IMR-90 (cell line): Measurements from ENCODE around the gene CTF1.

Experiments used
- BHLHE40 ChIP-seq: fragments of 150-350 bp; IDR thresholded peaks from 2 replicates; pipeline ENCODE4 v1.6.1; 2016; ENCODE audit warnings: mild to moderate bottlenecking, low read depth, low read length
- CEBPB ChIP-seq: IDR thresholded peaks from 2 replicates; pipeline ENCODE4 v1.6.1; 2012; ENCODE audit warnings: low read depth, low read length, improper control_type of control experiment
- FOS ChIP-seq: fragments of 150-350 bp; IDR thresholded peaks from 2 replicates; pipeline ENCODE4 v1.6.1; 2016; ENCODE audit warnings: low read depth, low read length
- MAFK ChIP-seq: IDR thresholded peaks from 2 replicates; pipeline ENCODE4 v1.6.1; 2012; ENCODE audit warnings: low read depth, low read length, improper control_type of control experiment
- MAZ ChIP-seq: IDR thresholded peaks from 2 replicates; pipeline ENCODE4 v1.6.1; 2012; ENCODE audit warnings: low read depth, mild to moderate bottlenecking, low read length, improper control_type of control experiment, moderate library complexity, borderline replicate concordance
- MXI1 ChIP-seq: IDR thresholded peaks from 2 replicates; pipeline ENCODE4 v1.6.1; 2012; ENCODE audit warnings: low read depth, mild to moderate bottlenecking, low read length, moderate library complexity, borderline replicate concordance
- POLR2A ChIP-seq: IDR thresholded peaks from 2 replicates; pipeline ENCODE4 v1.6.1; 2012; ENCODE audit warnings: mild to moderate bottlenecking, low read depth, low read length
- RAD21 ChIP-seq: IDR thresholded peaks from 2 replicates; pipeline ENCODE4 v1.6.1; 2012; ENCODE audit warnings: low read length, improper control_type of control experiment
- RCOR1 ChIP-seq: IDR thresholded peaks from 2 replicates; pipeline ENCODE4 v1.6.1; 2012; ENCODE audit warnings: mild to moderate bottlenecking, low read length, improper control_type of control experiment; ENCODE audit not compliant: insufficient replicate concordance
- SMC3 ChIP-seq: fragments of 150-350 bp; IDR thresholded peaks from 2 replicates; pipeline ENCODE4 v1.6.1; 2016; ENCODE audit warnings: low read depth, mild to moderate bottlenecking, antibody characterized with exemption, low read length, moderate library complexity
- USF2 ChIP-seq: fragments of 150-350 bp; IDR thresholded peaks from 2 replicates; pipeline ENCODE4 v1.6.1; 2017; ENCODE audit warnings: mild to moderate bottlenecking, antibody characterized with exemption, low read length, low read depth
- TF ChIP-seq, protein P1 (sequence below): conservative IDR thresholded peaks from 2 replicates; pipeline ENCODE4 v1.5.1; 2012; ENCODE audit warnings: mild to moderate bottlenecking, low read depth, low read length, improper control_type of control experiment
- TF ChIP-seq, protein P2 (sequence below): fragments of 150-350 bp; IDR thresholded peaks from 2 replicates; pipeline ENCODE4 v1.6.1; 2016; ENCODE audit warnings: low read depth, mild to moderate bottlenecking, low read length, moderate library complexity, borderline replicate concordance

DNA sequence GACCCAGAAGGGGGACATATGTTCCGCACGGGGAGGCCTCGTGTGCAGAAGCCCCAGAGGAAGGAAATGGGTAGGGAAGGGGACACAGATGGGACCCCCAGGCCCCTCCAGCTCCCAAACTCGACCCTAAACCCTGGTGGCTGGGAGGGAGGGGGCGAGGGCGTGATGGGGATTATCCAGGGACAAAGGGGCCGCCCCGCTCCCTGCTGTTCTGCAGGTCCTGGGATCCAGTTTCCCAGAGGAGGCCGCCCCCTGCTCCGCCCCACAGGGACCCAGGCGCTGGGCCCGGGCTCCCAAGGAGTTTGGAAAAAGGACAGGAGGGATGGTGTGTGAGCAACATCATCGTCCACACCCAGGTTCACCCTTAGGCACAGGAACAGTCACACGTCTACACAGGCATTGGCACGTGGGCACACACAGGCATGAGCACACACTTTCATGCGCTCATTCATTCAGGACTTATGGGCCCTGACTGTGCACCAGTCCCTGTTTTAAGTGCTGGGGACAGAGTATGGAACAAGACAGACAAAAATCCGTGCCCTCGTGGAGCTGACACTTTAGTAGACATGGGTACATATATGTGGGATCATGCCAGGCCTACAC lies 14.1 kb downstream of the CTF1 start:
- TF ChIP-seq, protein P1, sequence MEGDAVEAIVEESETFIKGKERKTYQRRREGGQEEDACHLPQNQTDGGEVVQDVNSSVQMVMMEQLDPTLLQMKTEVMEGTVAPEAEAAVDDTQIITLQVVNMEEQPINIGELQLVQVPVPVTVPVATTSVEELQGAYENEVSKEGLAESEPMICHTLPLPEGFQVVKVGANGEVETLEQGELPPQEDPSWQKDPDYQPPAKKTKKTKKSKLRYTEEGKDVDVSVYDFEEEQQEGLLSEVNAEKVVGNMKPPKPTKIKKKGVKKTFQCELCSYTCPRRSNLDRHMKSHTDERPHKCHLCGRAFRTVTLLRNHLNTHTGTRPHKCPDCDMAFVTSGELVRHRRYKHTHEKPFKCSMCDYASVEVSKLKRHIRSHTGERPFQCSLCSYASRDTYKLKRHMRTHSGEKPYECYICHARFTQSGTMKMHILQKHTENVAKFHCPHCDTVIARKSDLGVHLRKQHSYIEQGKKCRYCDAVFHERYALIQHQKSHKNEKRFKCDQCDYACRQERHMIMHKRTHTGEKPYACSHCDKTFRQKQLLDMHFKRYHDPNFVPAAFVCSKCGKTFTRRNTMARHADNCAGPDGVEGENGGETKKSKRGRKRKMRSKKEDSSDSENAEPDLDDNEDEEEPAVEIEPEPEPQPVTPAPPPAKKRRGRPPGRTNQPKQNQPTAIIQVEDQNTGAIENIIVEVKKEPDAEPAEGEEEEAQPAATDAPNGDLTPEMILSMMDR: no peak
- no peak for TF ChIP-seq RCOR1
- no peak for TF ChIP-seq POLR2A
- TF ChIP-seq MXI1: no peak
- TF ChIP-seq USF2: no peak
- TF ChIP-seq SMC3: no peak
- no peak for TF ChIP-seq CEBPB
- TF ChIP-seq MAFK: no peak
- TF ChIP-seq MAZ: no peak
- TF ChIP-seq FOS: no peak
- no peak for TF ChIP-seq RAD21
- TF ChIP-seq, protein P2, sequence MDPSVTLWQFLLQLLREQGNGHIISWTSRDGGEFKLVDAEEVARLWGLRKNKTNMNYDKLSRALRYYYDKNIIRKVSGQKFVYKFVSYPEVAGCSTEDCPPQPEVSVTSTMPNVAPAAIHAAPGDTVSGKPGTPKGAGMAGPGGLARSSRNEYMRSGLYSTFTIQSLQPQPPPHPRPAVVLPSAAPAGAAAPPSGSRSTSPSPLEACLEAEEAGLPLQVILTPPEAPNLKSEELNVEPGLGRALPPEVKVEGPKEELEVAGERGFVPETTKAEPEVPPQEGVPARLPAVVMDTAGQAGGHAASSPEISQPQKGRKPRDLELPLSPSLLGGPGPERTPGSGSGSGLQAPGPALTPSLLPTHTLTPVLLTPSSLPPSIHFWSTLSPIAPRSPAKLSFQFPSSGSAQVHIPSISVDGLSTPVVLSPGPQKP: no peak
- no peak for TF ChIP-seq BHLHE40
